ENCODE data around the gene DSG4.

DSG4 gene

DNA sequence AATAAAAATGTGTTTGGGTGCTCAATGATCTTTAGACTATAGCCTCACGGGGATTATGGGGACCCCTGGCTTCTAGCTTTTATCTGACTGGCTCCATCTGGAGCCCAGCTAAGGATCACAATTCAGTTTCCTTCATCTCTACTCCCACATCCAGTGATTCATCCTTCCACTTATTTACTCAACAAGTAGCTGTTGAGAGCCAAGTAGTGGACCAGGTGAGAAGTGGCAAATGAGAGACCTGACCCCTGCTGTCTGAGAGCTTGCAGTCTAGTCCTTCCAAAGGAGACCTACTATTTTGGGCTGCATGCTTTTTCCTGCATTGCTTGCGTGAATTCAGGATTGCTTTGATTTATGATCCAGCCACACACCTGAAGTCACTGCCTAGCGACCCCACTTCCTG, 60.2 kb downstream of the DSG4 start:
- Histone ChIP-seq H2AFZ (ENCODE audit: low read depth, low read length) (no peak overlapping the region; the same call in 1 of the 2 replicates), H3K4me1 (ENCODE audit: low read length) (no peaks in the 10 kb centered on the region)
- no peak for TF ChIP-seq EZH2phosphoT487 (IDR thresholded peaks at IDR 0.05; ENCODE audit: low read depth)

DNA sequence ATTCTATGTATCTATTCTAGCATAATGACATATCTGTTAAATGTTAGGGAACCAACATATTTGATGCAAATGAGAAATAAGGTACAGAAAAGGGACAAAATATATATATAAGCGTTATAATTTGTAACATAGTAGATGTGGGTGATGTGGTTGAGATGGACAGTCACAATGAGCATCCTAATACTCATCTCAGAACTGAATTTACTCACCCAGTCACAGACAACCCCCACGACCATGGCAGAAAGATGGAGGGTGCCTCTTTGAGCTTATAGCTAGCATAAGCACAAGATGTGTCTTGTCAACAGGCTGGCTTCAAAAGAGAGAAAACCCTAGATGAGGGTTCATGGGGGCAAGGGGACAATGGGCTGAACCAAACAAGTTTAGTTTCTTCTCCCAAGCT, 61.8 kb downstream of the DSG4 start:
- H3K4me2 ChIP-seq (ENCODE audit: low read length): no peak overlapping the region
- no peaks in the 10 kb centered on the region for H3K9me3 ChIP-seq (ENCODE audit: insufficient read depth, low read length)
- no peaks in the 10 kb centered on the region for H3K27me3 ChIP-seq (ENCODE audit: low read depth, low read length)
- no peaks in the 10 kb centered on the region for H3K79me2 ChIP-seq (ENCODE audit: low read length)
- H4K20me1 ChIP-seq (ENCODE audit: insufficient read depth, low read length): no peaks in the 10 kb centered on the region
- H2AFZ ChIP-seq (ENCODE audit: low read depth, low read length): no peak overlapping the region
- no peak for TF ChIP-seq EZH2phosphoT487 (IDR thresholded peaks at IDR 0.05; ENCODE audit: low read depth)
- TF ChIP-seq, protein P1, sequence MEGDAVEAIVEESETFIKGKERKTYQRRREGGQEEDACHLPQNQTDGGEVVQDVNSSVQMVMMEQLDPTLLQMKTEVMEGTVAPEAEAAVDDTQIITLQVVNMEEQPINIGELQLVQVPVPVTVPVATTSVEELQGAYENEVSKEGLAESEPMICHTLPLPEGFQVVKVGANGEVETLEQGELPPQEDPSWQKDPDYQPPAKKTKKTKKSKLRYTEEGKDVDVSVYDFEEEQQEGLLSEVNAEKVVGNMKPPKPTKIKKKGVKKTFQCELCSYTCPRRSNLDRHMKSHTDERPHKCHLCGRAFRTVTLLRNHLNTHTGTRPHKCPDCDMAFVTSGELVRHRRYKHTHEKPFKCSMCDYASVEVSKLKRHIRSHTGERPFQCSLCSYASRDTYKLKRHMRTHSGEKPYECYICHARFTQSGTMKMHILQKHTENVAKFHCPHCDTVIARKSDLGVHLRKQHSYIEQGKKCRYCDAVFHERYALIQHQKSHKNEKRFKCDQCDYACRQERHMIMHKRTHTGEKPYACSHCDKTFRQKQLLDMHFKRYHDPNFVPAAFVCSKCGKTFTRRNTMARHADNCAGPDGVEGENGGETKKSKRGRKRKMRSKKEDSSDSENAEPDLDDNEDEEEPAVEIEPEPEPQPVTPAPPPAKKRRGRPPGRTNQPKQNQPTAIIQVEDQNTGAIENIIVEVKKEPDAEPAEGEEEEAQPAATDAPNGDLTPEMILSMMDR (IDR thresholded peaks at IDR 0.05; ENCODE audit: low read depth, low read length): no peak
- H3K36me3 ChIP-seq (replicated peaks; ENCODE audit: low read depth, low read length): no peaks in the 10 kb centered on the region
- no peak overlapping the region for H3K9ac ChIP-seq (ENCODE audit: low read length)
- H3K4me1 ChIP-seq (ENCODE audit: low read length): no peaks in the 10 kb centered on the region
- H3K4me3 ChIP-seq (ENCODE audit: low read length): no peak overlapping the region
- H3K27ac ChIP-seq (ENCODE audit: low read length): no peak overlapping the region

More for the DNA sequence above, 60.2 kb downstream of the DSG4 start:
- Histone ChIP-seq H3K27me3 (ENCODE audit: low read depth, low read length) (no peaks in the 10 kb centered on the region), H3K36me3 (replicated peaks; ENCODE audit: low read depth, low read length) (no peaks in the 10 kb centered on the region), H3K79me2 (ENCODE audit: low read length) (no peaks in the 10 kb centered on the region), H3K4me3 (ENCODE audit: low read length) (no peak overlapping the region), H3K9ac (ENCODE audit: low read length) (no peak overlapping the region), H3K4me2 (ENCODE audit: low read length) (no peak overlapping the region), H4K20me1 (ENCODE audit: insufficient read depth, low read length) (no peaks in the 10 kb centered on the region), H3K9me3 (ENCODE audit: insufficient read depth, low read length) (no peaks in the 10 kb centered on the region), H3K27ac (ENCODE audit: low read length) (no peak overlapping the region)

DNA sequence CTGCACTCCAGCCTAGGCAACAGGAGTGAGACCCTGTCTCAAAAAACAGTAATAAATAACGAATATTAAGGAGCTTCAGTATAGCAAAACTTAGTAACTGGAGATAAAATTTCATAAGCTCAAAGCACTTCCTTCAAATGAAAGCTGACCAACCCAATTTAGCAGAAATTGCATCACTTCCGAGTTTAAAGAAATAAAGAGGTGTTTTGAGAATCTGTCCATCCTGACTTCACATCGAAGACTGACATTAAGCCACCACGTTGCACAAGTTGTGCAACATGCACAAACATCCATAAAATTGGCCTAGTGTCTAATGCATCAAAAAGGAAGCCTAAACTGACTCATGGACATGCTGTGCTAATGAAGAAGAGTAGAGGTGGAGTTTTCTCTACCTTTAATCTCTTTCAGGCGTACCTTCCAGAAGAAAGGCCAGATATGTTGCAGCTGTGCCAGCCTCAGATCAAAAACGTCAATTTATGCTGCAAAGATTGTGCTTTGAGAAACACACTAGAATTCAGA, 63.3 kb downstream of the DSG4 start:
- TF ChIP-seq EZH2phosphoT487 (IDR thresholded peaks at IDR 0.05; ENCODE audit: low read depth): no peak
- TF ChIP-seq, protein P1 (IDR thresholded peaks at IDR 0.05; ENCODE audit: low read depth, low read length): no peak
- H3K4me3 ChIP-seq (ENCODE audit: low read length): no peak overlapping the region
- no peaks in the 10 kb centered on the region for H3K9me3 ChIP-seq (ENCODE audit: insufficient read depth, low read length)
- no peak overlapping the region for H3K4me2 ChIP-seq (ENCODE audit: low read length)
- no peaks in the 10 kb centered on the region for H3K36me3 ChIP-seq (replicated peaks; ENCODE audit: low read depth, low read length)
- no peaks in the 10 kb centered on the region for H3K79me2 ChIP-seq (ENCODE audit: low read length)
- no peak overlapping the region for H2AFZ ChIP-seq (ENCODE audit: low read depth, low read length)
- no peaks in the 10 kb centered on the region for H3K27me3 ChIP-seq (ENCODE audit: low read depth, low read length)
- H3K27ac ChIP-seq (ENCODE audit: low read length): no peak overlapping the region
- H3K9ac ChIP-seq (ENCODE audit: low read length): no peak overlapping the region
- H4K20me1 ChIP-seq (ENCODE audit: insufficient read depth, low read length): no peaks in the 10 kb centered on the region
- H3K4me1 ChIP-seq (ENCODE audit: low read length): no peaks in the 10 kb centered on the region

DNA sequence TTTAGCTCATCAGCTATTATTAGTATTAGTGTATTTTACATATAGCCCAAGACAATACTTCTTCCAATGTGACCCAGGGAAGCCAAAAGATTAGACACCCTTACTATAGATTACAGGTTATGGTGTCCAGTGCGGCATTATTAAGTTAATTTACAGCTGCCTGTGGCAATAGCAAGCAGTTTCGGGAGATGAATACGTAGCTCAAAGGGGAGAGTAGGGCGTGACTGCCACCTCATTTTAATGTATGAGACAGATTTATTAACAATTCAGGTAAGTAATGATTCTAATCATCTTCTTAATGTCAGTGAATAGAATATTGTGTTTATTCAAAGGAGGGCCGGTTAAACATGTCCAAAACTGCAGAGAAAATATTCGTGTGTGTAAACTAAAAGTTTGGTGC, 64.2 kb downstream of the DSG4 start:
- Histone ChIP-seq H2AFZ (ENCODE audit: low read depth, low read length) (no peak overlapping the region), H3K27me3 (ENCODE audit: low read depth, low read length) (no peaks in the 10 kb centered on the region)

More for the DNA sequence above, 64.2 kb downstream of the DSG4 start:
- Histone ChIP-seq H3K9ac (ENCODE audit: low read length) (no peak overlapping the region), H3K4me2 (ENCODE audit: low read length) (no peak overlapping the region), H3K27ac (ENCODE audit: low read length) (no peak overlapping the region), H3K4me1 (ENCODE audit: low read length) (no peaks in the 10 kb centered on the region), H3K9me3 (ENCODE audit: insufficient read depth, low read length) (no peaks in the 10 kb centered on the region), H3K36me3 (replicated peaks; ENCODE audit: low read depth, low read length) (no peaks in the 10 kb centered on the region), H3K4me3 (ENCODE audit: low read length) (no peak overlapping the region), H4K20me1 (ENCODE audit: insufficient read depth, low read length) (no peaks in the 10 kb centered on the region), H3K79me2 (ENCODE audit: low read length) (no peaks in the 10 kb centered on the region)
- TF ChIP-seq, protein P1 (IDR thresholded peaks at IDR 0.05; ENCODE audit: low read depth, low read length): no peak
- no peak for TF ChIP-seq EZH2phosphoT487 (IDR thresholded peaks at IDR 0.05; ENCODE audit: low read depth)

Measured in OCI-LY3 (cell line).